GM12873 (cell line): ENCODE measurements around the gene COL23A1.

ENCODE experiments used
- TF ChIP-seq, protein P1 (sequence below): IDR thresholded peaks from 2 replicates; pipeline ENCODE4 v1.5.1; 2012; ENCODE audit warnings: low read depth, mild to moderate bottlenecking, moderate library complexity, low read length, control low read depth; ENCODE audit not compliant: insufficient read depth; ENCODE audit errors: missing control alignments

COL23A1 gene

DNA sequence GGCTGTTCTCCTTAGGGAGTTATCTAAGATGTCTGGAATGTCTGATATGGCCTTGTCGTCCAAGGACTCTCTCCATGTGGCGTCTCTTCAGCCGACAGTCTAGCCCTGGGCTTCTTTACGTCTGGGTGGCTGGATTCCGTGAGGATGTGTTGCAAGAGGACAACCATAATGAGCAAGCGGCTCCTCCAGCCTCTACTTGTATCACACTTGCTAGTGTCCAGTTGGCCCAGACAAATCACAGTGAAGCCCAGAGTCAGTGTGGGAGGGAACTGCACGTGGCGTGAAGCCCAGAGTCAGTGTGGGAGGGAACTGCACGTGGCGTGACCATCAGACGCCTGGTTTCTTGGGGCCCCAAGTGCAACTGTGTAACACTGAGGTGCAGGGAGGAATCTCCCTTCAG lies 61.1 kb downstream of the COL23A1 start:
- TF ChIP-seq, protein P1, sequence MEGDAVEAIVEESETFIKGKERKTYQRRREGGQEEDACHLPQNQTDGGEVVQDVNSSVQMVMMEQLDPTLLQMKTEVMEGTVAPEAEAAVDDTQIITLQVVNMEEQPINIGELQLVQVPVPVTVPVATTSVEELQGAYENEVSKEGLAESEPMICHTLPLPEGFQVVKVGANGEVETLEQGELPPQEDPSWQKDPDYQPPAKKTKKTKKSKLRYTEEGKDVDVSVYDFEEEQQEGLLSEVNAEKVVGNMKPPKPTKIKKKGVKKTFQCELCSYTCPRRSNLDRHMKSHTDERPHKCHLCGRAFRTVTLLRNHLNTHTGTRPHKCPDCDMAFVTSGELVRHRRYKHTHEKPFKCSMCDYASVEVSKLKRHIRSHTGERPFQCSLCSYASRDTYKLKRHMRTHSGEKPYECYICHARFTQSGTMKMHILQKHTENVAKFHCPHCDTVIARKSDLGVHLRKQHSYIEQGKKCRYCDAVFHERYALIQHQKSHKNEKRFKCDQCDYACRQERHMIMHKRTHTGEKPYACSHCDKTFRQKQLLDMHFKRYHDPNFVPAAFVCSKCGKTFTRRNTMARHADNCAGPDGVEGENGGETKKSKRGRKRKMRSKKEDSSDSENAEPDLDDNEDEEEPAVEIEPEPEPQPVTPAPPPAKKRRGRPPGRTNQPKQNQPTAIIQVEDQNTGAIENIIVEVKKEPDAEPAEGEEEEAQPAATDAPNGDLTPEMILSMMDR, result no peak

DNA sequence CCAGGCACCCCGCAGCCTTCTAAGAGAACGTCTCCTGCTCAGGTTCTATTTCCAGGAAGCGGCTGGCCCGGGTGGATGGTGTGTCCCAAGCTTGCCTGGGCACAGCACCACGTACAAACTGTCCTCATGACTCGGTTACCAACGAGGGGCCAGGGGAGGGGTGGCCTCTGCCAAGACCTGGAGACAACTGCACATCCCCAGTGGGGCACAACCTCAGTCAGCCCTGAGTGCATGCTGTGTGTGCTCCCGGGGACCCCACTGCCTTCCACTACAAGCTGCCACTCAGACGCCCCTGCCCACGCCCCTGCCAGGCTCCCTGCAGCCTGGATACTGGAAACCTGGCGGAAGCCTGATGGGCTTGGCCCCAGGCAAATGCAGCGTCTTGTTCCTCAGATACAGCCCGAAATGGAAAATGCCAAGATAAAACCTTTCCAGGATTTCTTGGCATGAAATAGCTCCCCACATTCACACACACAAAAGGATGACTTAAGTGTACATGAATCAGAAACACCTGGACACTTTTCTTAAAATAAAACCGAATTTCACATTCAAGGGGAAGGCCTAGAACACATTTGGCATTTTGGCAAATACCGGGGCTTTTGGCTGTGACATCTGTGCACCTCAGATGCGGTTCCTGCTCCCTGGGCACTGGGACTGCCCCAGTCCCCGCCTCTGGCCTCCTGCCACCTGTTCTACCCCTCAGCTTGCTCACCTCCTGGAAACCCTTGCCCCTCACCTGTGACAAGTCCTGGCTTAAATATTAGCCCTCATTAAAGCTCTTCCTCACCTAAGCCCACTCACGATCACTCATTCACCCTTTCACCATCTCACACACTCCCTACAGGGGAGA lies 62.5 kb downstream of the COL23A1 start:
- TF ChIP-seq, protein P1, result no peak

DNA sequence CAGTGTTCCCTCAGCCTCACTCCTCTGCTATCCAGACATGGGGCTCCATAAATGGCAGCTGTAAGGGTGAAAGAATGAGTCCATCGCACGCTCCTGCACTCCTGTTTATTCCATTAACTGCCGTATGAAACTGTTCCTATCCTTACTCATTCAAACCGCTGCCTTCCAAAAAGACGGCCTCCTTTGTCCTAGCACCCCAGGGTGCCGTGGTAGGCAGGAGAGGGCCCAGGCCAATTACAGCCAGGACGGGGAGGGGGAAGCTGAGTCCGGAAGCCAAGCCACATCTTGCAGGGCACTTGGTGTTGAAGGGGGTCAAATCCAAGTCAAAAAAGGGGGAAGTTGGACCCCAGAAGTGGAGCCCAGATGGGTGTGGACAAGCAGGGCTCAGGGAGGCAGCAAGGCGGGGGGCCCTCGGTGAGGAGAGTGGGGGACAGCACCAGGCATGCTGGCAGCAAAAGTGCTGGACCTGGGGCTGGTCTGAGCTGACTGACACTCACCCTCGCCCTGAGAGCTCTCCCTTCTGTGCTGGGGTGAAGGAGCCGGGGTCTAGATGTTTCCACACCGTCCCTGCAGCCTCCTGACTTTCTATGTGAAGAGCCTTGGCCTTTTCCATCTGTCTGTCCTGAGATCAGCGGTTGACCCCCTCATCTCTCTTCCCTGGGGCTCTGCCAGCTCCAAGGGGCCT lies 63.3 kb downstream of the COL23A1 start:
- TF ChIP-seq, protein P1, result no peak

DNA sequence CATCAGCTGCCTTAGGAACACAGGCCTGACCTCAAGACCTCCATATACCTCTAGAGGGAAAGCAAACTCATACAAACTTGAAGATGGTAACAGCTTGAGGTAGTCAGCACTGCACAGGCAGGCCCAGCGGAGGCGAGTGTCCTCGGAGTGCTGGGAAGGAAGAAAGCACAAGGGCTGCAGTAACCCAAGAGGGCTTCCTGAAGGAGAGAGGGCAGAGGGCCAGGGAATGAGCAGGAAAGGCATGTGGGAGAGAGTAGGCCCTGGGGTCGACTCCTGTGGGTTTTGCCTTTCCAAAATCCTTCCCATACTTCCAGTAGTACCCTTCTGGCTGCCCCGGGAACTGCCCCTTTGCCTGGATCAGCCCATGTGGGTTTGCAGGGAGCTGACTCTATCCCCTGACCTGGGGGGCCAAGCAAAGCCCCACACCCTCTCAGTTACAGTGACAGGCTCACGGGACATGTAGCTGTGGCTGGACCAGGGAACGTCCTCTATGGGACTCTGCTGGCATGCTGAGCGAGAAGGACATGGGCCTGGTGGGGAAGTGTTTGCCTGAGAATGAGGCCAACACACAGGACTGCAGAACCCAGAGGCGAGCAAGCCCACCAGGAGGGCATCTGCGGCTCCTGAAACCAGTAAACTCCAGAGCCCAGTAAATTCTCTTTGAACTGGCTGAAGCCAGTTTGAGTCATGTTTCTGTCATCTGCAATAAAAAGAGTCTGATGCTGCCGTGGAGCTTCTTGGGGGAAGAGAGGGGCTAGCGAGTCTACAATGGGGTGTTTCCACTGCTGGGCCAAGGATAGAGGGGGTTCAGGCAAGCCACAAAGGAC lies 64.1 kb downstream of the COL23A1 start:
- TF ChIP-seq, protein P1, result no peak

DNA sequence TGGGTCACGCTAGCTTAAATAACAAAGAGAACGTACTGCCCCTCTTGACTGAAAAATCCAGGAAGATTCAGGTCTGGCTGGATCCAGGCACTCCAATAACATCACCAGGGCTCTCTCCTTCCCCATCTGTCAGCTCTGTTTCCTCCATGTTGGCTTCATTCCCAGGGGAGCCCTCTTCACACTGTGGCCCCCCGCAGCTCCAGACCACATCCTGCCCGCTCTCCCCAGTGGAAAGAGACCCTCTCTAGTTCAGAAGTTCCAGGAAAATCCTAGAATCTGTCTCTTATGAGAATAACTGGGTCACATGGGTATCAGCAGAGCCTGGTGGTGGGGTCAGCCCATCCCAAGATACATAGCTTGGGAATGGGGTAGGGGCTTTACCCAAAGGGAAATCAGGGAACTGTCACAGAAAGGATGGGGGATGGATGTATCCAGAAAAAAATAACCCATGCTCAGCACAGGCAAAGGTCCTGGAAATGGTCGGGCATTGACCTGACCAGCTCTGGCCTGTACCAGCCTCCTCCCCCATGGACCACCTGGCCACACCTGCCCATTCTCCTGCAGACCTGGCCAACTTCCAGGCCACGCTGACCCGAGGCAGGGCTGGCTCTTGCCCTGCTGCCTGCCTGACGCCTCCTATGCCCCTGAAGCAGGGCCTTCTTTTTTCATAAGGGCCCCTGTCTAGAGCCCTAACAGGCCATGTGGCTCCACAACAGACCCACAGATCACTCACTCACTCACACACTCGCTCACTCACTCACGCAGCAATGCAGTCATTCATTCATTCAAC lies 65.9 kb downstream of the COL23A1 start:
- TF ChIP-seq, protein P1, result no peak

DNA sequence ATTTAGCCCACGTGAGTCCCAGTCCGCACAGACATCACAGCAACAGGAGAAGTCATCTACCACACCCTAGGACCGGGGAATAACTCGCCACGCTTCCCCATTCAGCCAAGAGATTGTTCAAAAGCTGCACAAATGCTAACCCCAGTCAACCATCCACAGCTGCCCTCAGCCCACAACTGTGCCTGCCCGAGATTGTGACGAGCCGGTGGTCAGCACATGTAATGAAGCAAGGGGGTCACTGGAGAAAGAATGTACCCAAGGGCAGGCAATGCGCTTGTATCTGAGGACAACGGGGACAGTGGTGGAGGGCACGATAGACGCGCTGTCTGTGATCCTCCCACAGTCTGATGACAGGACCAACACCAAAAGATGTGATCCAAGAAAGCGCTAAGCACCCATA lies 67.8 kb downstream of the COL23A1 start:
- TF ChIP-seq, protein P1, result no peak
